Effector CD4-positive, alpha-beta T cell (primary cell): ENCODE results near the gene TSC2.

Experiments
- DNase-seq: peaks from one replicate; pipeline ENCODE4 v3.0.0-alpha.2; 2020

Gene TSC2

GRCh38 chr16:2071454-2072202, 23.8 kb downstream of the TSC2 start:
- DNase-seq, result no peak

DNA sequence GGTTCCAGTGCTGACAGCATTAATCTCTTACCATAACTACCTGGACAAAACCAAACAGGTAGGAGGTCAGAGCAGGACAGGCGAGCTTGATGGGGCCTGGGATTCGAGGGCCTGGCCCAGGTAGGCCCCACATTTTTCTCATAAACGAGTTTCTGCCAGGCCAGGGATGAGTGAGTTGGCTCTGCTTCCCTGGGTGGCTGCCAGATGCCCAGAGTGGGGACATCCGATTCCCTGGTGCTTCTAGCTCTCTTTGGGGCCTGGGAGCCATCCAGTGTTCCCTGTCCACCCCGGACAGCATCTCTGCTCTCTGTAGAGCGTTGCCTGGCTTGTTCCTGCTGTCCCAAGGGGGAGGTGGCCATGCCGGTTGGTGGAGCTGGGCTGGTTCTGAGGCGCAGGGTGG, 25.1 kb downstream of the TSC2 start:
- DNase-seq, result no peak

- no peak for DNase-seq
Measured at GRCh38 chr16:2074071-2074470, 26.3 kb downstream of the TSC2 start.

- DNase-seq, result no peak
Measured at GRCh38 chr16:2075631-2076030, 27.8 kb downstream of the TSC2 start.

DNA sequence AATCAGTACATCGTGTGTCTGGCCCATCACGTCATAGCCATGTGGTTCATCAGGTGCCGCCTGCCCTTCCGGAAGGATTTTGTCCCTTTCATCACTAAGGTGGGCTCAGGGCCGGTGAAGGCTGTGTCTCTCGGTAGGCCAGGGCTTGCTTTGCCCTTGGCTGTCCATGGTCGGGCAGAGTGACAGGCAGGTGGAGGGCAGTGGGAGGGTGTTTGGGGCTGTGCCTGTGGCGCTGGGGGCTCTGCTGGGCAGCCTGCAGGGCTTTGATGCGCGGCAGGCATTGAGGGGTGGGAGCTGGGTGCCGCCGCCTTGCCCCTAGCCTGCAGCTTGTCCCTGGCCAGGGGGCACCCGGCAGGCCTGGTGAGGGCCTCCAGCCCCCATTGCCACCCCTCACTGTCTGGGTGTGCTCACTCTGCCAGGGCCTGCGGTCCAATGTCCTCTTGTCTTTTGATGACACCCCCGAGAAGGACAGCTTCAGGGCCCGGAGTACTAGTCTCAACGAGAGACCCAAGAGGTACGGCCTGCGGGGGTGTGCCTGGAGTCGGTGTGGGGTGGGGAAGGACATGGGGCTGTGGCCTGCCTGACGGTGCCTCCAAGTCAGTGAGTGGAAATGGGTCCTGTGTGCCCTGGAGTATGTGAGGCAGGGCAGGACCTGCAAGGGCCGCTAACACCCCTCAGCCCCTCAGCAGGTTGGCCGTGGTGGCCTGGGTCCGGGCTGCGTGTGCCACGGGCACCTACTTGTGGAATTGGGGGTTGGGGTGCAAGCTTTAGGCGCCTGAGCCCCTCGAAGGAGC, 28.5 kb downstream of the TSC2 start:
- DNase-seq, result no peak

DNA sequence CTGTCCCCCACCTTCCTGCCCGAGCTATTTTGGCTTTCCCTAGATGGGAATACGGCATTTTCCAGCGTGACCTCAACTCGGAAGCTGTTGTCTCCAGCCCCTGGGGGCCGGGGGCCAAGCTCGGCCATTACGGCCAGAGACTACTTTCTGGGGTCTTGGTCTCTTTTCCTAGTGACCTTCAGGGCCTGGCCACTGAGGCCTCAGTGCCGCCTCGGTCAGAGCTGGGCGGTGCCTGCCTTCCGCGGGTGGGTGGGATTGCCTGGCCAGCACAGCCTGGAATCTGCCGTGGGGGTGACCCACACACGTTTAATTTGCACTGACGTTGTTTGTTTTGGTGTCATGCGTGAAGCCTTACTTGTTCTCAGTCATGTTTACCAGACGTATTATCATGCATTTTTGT, 29.2 kb downstream of the TSC2 start:
- no peak for DNase-seq

DNA sequence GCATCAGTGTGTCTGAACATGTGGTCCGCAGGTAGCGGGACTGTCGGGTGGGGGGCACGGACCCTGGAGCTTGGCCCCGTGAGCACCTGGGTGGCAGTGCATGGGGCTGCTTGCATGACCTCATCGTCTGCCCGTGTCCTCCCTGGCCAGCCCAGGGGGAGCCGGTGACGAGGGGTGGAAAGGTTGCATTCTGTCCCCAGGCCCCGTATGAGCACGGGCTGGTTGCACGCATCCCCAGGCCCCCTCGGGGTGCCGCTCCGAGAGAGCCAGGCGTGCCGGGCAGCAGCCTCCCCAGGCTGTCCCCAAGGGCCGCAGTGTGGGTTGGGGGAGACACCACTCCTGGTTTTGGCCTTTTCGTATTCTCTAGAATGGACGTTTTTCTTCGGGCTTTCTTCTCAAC, 29.9 kb downstream of the TSC2 start:
- no peak for DNase-seq

GRCh38 chr16:2078096-2078495, 30.3 kb downstream of the TSC2 start:
- DNase-seq, result no peak

- DNase-seq, result no peak
Measured at GRCh38 chr16:2078691-2079090, 30.9 kb downstream of the TSC2 start.

DNA sequence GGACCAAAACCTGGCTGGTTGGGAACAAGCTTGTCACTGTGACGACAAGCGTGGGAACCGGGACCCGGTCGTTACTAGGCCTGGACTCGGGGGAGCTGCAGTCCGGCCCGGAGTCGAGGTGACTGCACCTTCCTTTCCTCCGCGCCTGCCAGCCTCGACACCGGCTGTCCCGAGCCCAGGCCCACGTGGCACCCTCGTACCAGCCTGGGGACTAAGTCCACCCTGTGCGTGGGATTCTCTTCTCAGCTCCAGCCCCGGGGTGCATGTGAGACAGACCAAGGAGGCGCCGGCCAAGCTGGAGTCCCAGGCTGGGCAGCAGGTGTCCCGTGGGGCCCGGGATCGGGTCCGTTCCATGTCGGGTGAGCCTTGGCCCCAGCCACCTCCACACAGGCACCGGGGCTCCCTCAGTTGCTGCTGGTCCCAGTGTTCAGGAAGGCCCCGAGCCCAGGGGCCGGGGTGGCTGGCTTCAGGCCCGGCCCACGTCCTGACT, 31.6 kb downstream of the TSC2 start:
- DNase-seq, result no peak

GRCh38 chr16:2079991-2080390, 32.2 kb downstream of the TSC2 start:
- DNase-seq, result no peak

GRCh38 chr16:2081201-2082084, 33.7 kb downstream of the TSC2 start:
- DNase-seq, result no peak

- DNase-seq, result no peak
Measured at GRCh38 chr16:2082171-2082982, 34.6 kb downstream of the TSC2 start.

DNA sequence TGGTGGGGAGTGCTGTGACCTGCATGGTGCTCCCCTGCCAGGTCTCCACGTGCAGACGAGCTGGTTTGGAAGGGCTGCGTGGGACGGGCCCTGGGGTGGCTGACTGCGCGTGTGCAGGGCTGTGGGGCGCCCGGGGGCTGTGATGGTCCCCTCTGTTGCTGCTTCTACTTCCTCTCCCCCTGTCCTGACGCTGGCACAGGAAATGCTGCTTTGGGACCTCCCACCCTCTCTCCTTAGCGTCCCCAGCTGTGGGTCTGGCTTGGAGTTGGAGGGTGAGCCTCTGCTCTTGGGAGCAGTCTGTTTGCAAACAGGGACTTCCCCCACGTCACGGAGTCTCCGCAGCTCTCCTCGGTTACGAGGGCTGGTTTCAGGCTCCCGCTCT, 35.2 kb downstream of the TSC2 start:
- DNase-seq, result no peak

DNA sequence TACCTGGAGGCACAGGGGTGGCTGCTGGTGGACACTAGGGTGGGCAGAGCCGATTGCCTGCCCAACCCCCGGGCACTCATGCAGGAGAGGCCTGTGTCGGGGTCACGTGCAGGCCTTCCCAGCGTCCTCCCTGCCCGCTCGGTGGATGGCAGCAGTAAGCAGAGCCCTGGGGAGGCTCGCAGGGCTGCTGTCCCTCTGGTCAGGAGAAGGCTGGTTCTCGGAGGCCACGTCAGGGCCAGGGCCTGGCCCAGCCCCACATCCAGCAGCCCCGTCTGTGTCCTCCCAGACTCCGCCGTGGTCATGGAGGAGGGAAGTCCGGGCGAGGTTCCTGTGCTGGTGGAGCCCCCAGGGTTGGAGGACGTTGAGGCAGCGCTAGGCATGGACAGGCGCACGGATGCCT, 35.6 kb downstream of the TSC2 start:
- no peak for DNase-seq

GRCh38 chr16:2083876-2084780, 36.3 kb downstream of the TSC2 start:
- no peak for DNase-seq

GRCh38 chr16:2084895-2085625, 37.3 kb downstream of the TSC2 start:
- DNase-seq, result no peak

DNA sequence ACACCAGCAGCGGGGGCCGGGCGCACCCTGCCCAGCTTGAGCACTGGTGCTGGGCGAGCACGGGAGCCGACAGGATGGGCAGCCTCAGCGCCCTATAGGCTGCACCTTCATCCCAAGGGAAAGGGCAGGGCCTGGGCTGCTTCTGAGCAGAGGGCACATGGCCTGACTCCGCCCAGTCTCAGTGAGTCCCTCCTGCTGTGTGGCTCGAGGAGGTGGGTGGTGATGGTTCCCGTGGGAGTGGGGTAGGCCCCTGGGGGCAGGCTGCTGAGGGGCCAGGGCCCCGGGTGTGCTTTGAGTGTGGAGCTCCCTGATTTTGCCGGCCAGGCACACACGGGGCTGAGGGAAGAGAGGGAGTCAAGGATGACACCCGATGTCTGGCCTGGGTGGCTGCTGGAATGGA, 37.9 kb downstream of the TSC2 start:
- no peak for DNase-seq

DNA sequence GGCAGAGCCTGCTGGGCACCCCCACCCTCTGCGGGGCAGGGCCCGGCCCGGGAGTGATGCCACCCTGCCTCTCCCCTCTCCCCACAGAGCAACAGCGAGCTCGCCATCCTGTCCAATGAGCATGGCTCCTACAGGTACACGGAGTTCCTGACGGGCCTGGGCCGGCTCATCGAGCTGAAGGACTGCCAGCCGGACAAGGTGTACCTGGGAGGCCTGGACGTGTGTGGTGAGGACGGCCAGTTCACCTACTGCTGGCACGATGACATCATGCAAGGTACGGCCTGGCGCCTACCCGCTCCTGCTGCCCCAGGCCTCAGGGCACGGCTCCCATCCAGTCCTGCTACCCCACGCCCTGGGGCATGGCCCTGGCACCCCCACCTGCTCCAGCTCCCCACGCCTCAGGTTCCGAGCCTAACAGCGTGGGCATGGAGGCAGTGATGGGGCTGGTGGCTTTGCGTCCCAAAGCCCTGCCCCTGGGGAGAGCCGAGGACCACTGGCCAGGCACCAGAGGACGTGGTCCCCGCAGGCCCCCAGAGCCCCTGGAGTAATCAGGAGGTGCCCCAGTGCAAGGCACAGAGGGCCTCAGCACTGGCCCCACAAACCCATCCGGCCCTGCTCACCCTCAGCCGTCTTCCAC, 38.4 kb downstream of the TSC2 start:
- DNase-seq, result no peak
